GM19035 (cell line): ENCODE measurements around the gene C1orf198.

ENCODE experiments used
- ATAC-seq: cut with Tn5 transposase; IDR thresholded peaks from one replicate; pipeline ENCODE4 v1.9.1; 2021; ENCODE audit not compliant: unreplicated experiment

The C1orf198 gene

DNA sequence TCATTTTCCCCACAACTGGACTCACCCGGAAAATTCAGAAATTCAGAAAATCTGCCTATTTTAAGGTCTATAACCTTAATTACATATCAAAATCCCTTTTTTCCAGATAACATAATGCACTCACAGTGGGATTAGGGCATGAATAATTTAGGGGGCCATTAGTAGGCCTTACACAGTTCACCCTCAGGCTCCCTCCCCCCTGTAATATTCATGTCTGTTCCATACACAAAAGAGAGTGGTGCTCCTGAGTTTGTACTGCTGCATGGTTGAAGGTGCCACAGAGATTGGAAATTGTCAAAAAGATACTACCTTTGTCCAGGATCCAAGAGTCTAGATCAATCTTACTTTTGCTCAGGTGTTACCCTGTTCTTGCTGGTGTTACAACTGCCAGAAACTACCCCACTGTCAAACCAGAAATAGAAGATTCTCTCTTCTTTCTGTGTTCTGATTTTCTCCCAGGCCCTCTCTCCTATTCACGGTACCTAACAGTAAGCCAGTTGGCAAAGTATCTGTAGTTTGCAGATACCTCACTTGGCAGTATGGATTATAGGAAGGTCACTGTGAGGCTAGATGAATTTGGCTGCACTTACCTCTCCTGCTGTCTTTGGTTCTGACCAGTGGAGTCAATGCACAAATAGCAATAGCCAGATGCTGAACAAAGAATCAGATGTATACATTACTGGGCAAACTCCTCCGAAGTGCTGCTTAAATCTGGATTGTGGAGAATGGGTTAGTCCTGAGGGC lies 53.2 kb downstream of the C1orf198 start:
- no peak for ATAC-seq

DNA sequence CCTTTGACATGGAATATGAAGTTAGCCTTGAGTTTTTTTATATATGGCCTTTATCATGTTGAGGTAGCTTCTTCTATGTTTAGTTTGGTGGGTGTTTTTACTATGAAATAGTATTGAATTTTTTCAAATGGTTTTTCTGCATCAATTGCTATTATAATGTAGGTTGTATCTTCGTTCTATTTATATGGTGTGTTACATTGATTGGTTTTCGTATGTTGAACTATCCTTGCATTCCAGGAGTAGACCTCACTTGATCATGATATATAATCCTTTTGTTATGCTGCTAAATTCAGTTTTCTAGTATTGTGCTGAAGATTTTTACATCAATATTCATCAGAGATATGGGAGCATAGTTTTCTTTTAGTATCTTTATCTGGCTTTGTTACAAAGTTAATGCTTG lies 55.8 kb downstream of the C1orf198 start:
- ATAC-seq: no peak

DNA sequence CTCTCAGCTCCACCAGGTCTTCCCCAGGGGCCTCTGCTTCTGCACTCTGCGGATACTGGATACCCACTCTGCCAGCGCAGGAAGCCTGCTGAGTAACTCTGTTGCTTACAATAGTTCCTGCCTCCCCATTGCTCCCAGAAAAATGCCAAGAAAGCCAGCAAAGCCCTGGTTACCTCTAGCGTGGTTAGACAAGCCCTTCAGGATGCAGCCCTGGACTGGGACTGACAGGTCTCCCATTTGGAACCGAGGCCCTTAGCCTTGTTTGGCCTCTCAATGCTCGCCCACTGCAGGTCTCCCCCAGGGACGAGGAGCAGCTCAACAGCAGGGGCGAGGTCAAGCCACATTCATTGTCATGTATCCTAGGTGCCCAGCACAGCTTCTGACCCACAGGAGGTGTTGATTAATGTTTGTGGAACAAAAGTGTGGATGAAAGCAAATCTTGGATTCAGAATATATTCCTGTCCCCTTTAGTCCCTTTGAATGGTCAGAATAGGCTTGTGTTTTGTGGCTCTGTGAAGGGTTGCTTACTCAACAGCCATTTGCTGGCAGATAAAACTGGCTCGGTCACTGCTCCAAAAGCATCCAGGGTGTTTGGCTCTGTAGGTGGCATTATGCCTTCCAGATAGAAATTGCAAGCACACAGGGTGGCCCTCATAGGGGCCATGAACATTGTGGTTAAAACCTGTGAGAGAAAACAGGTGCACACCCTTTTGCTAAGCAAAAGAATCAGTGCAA lies 58.9 kb downstream of the C1orf198 start:
- no peak for ATAC-seq

DNA sequence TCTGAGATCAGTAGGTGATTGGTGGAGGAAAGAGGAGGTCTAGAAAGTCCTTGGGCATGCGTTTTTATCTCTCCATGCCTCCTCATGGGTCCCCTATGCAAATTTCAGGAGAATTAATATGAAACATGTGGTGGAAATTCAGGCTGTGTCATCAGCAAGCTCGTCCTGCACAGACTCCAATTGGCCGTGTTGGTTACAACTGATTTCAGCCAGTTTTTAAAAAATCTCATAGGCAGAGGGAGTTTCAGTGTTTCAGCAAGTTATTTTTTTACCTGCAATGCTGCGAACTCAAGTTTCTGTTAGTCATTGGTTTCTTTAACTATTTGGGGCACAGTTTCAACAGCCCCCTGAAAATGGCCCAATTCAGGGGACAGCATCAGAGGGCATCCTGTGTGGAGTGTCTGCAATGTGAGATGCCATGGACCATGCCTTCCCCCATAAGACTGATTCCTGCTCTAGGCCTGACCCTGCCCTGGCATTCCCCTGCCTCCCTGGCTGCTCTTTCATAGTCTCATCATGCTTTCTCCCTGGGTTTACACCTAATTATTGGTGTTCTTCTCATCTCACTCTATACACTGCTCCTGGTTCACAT lies 59.9 kb downstream of the C1orf198 start:
- no peak for ATAC-seq

DNA sequence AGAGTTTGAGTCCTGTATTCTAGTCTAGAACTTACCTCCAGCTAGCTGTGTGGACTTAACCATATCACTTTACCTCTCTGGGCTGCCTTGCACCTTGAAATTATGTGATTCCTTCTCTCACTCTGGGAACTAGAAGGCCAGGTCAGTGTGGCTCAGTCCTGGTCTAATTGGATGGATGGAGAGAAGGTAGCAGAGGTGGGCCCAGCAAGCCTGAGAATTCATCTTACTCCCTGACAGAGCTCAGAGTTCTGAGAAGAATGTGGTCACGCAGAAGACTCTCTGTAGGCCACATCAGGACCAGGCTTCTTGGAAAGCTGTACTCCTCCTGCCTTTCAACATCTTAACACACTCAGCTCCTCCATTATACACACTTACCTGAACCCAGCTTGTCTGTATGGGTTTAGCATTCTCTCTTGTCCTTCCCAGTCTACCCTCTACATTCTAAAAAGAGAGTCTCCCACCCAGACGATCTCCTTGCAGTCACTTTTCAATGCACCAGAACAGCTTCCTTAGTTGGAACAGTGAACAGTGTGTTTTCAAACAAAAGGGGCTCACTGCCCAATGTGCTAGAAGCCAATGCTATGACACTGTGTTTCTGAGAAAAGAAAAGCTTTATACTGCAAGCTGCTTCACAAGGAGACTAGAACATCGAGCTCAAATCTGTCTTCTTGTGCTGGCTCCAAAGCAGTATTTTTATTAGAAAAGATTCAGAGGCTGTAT lies 60.6 kb downstream of the C1orf198 start:
- ATAC-seq: no peak

DNA sequence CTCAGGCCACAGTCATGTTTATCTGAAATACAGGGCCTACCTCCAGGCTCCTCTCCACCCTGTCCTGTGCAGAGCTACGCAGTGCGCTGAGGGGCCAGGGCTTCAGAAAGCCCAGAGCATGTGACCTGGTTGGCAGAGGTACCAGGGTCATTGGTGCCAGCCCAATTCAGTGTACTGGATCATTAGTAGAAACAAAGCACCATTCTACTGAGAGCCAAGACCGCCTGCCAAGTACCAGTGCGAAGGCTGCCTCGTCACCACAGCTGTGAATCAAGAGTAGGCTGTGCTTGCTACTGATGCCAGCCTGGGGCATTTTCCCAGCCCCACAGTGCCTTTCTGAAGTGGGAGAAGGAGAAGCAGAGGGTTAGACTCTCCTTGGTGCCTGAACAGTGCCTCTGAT lies 61.3 kb downstream of the C1orf198 start:
- ATAC-seq: no peak

DNA sequence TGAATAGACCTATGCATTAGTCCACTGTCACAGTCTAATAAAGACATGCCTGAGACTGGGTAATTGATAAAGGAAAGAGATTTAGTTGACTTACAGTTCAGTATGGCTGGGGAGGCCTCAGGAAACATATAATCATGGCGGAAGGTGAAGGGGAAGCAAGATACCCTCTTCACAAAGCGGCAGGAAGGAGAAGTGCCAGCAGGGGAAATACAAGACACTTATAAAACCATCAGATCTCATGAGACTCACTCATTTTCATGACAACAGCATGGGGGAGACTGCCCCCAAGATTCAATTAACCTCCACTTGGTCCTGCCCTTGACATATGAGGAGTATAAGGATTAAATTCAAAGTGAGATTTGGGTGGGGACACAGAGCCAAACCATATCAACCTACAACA lies 61.8 kb downstream of the C1orf198 start:
- no peak for ATAC-seq

DNA sequence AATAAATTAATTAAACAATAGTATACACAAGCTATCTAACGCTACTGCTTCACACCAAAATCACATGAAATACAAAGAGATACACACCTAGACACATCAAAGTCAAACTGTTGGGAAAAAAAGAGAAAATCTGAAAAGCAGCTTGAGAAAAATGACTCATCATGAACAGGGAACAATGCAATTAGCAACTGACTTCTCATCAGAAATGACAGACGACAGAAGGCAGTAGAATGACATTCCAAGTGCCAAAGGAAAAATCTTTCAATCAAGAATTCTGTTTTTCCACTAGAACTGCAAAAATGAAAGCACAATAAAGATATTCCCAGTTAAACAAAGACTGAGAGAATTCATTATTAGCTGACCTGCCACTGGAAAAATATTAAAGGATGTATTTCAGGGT lies 63.9 kb downstream of the C1orf198 start:
- ATAC-seq: no peak

DNA sequence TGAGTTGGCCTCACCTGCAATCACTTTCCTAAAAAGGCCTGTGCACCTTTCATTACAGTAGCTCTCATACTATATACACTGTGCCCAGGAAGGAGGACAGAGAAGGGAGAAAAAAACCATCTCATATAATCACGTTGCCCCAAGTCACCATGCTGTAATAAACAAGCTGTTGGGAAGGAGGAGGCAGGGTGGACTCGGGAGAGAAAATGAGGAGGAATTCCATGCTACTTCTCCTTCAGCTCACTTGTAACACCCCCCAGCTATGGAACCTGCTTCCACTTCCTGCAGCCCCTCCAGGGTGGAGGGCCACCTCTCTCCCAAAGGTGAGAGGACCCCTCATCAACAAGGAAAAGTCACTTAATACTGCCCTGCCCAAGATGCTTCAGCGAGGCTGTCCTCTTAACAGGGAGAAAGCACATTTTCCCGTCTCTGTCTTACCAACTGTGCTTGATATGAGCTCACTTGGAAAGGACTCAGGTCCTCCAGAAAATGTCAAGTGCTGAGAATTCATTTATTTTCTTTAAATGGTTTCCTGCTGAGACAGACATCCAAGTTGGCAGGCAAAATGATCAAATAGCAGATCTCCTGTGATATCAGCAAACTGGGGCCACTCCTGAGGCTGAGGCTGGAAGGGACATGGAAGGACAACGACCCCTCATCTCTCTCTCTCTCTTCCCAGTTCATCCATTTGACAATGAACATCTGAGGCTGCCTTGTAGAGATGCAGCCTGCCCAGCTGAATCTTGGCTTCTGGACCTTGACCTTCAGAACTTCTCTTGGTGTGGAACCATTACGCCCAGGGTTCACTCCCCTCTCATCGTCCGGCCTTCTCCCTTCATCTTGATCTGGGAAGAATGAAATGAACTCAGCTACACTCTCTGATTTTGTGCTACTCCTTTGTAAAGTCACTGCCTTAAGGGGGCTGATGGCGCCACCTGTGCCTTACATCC lies 67.2 kb downstream of the C1orf198 start:
- ATAC-seq: no peak

DNA sequence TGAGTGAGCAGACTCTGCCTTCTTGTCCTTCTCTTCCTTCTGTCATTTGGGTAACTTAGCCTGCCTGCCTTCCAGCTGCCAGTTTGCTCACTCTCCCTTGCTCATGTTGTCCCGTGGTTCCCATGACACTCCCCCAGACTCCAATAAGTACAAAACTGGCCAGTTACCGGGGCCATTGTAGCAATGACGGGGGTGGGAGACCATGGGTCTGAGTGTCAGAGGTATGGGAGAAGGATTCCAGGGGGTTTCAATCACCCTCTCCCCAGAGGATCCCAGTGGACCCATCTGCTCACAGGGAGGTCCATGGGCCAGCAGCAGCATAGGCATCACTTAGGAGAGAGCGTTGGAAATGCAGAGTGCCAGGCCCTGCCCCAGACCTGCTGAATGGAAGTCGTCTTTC lies 69.8 kb downstream of the C1orf198 start:
- no peak for ATAC-seq

DNA sequence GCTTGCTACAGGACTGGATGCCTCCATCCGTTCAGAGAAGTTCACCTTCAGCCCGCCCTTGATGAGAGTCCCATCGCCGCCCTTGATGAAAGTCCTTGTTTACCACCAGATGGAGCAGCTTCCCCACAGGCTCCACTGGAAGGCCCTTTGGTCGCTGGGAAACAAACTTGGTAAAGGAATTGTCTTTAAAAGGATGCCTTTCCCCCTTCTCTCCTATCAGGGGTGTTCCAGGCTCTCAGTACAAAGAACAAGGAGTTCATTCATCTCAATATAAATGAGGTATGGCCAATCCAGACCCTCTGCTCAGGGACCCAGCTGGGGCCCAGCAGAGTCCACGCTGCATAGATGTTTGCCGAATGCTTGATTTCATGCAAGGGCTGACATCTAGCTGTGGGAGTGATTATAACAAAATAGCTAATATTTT lies 70.4 kb downstream of the C1orf198 start:
- ATAC-seq: no peak

DNA sequence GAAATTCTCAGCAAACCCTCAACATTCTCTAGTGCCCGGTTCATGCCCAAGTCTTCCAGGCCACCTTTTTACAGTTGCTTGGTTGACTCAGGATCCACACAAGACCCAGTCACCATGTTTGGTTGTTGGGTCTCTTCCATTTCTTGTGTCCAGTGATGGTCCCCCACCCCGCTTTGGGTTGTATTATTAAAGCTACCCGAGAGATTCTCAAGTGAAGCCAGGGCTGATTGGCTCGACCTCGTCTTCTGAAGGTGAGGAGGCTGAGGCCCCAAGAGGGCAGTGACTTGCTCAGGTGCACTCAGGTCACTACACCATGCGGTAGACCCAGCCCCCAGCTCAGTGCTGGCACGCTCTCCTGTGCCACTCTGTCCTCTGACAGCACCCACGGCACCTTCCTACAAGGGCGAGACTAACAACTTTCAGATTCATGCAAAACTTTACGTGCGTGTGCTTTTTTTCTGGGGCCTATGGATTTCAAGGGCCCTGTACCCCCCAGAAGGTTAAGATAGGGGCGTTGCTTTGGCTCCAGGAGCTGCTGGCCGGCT lies 70.9 kb downstream of the C1orf198 start:
- no peak for ATAC-seq

DNA sequence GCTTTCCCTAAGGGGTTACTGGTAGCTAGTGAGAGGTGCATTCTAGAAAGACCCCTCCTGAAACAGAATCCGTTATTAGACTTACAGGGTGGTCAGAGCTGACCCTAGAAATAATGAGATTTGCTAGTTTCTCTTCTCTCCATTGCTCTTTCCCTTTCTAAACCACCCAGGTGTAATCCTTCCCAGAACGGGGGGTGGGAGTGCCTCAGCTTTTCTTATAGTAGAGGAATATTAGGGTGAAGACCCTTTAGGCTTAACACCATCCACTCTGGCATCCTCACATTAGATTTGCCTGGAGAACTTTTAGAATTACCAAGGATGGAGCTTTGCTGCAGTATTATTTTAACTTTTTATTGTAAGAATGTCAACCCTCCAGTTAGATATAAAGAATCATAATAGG lies 71.7 kb downstream of the C1orf198 start:
- ATAC-seq: no peak

DNA sequence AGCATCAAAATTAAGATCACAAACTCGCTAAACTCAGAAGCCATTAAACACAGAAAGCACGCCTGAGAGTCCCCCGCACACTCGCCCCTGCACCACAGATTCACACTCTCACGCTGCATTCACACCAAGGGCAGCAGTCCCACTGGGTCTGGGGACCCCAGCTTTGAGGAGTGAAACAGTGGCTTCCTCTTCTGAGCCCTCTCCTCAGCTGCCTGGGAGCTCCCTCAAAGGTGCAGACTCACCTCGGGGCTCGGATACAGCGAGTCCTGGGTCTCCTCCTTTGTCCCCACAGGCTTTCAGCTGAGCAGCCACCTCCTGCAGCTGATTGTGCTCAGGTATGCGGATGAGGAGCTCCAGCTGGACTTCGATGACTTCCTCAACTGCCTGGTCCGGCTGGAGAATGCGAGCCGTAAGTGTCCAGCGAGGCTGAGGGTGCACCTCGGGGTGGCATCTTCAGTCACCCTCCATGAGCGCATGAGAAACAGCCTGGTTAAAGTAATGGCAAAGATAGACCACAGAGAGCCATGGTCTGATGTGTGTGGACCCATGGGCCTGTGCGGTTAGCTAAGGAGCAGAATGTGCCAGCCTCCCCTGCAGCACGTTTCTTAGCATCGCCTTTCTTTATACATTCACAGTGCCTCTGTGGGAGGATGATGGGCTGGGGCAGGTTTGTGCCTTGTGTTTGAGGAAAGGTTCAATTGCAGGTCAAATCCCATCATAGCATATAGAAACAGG lies 73.3 kb downstream of the C1orf198 start:
- ATAC-seq: no peak

DNA sequence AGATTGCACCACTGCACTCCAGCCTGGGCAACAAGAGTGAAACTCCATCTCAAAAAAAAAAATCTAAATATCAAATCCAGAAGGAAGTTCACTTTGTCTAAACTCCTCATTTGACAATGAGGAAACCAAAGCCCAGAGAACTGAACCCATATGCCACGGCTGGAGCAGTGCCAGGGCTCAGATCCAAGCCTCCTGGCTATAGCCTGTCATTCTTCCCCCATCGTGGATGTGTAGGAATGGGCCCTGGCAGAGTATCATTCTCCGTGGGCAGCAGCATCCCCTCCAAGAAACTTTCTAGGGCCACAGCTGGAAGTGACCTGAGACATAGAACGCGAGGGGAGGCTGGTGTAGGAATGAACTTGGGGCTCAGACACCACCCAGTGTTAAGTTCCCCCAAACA lies 73.9 kb downstream of the C1orf198 start:
- no peak for ATAC-seq

DNA sequence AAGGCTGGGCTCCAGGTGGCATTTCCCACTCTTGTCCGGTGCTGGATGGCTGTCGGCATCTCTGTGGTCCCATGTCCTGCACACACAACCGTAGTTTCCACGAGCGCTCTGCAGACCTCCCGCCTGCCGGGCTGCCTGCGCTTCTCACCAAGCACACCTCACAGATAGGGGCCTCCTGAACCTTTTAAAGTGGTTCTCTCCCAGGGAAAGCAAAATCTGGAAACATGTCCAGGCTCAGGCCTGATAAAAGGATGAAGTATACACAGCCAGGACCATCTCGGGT lies 74.9 kb downstream of the C1orf198 start:
- no peak for ATAC-seq

DNA sequence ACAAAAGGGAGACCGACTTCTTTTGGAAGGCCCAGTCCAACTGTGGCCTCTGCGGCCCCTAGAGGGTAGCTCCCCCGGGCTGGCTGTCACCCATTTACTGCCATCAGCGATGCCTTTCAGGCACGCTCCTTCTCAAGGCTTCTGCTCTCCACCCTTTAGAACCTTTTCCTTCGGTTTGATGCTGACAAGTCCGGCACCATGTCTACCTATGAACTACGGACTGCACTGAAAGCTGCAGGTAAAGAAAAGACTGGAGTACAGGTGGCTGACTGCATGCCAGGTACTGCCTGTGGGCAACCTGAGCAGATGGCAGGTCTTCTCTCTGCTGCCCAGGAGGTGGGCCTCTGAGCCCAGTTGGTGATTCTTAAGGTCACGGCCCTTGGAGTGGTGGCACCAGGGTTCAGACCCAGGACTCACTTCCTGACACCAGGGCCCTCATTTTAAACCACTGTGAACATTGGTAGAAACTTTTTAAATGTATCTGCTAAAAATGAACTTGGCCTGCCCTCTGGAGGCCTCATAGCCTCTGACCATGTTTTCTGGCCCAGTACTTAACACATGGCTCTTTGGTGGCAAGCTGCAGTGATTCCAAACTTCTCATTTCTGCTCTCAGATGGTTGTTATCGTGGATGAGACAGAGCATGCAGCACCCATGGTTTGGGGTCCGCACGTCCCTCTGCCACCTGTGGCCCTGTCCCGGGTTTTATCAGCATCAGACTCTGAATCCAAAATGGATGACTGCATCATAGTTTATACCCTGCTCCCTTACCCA lies 75.4 kb downstream of the C1orf198 start:
- no peak for ATAC-seq

DNA sequence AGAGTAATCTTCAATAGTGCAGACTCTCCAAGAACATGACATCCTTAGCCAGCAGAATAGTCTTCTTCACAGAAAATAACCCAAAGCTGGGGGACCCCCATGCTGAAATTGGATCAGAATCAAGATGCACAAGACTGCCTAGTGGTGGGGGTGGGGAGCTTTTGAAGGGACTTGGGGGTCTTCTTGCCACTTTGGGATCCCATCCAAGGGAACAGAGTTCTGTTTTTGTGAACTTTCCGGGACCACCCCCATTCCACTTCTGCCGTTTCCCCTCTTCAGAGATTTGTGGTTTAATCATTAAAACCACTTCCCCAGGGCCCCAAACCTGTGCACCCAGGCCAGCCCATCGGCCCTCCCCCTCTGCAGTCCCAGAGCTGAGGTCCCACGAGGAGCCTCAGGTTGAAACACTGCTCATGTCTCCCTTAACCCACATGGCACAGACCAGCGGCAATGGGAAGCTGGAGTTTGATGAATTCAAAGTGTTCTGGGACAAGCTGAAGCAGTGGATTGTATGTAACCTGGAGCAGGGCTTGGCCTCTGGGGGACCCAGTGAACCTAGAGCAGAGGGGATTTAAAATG lies 76.2 kb downstream of the C1orf198 start:
- ATAC-seq: no peak

DNA sequence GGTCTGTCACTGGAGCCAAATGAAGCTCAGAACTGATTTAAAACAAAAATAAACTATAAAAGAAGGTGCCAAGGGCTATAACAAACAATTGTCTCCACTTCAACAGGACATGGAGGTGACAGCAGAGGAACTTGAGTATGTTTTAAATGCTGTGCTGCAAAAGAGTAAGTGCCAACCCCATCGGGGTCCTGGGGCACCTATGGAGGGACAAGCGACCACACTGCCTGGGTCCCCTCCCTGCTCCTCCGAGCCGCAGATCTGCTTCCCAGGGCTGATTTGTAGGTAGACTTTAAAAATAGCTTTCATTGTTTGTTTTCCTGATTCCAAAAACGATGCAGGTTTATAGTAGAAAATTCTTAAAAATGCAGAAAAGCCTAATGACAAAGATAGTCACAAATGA lies 78.3 kb downstream of the C1orf198 start:
- ATAC-seq: no peak
